ENCODE data around the gene MIF4GD. TPM values are rescaled to one million over a fixed set of nuclear protein-coding genes. Genes with fewer than 3 reads are reported as not detected.

MIF4GD gene
- total RNA-seq, 1 donor from 2014 or later, result 32.1 TPM

DNA sequence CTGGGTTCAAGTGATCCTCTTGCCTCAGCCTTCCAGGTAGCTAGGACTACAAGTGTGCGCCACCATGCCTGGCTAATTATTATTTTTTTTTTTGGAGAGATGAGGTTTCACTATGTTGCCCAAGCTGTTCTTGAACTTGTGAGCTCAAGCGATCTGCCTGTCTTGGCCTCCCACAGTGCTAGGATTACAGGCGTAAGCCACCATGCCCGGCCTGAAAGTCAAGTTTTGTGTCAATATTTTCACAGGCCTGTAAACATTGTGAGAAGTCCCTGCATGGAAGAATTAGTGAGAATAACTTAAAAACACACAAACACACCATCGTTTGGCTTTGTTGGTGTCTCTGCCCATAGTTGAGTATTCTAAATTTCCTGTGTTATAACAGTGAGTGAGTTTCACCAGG is 43.3 kb downstream of the MIF4GD start:
- Histone ChIP-seq H3K27ac (peak overlapping the region; percentile 75), H3K4me3 (no peak overlapping the region), H3K9me3 (no peaks in the 10 kb centered on the region), H3K4me1 (peaks cover 25% of the 10 kb centered on the region), H3K27me3 (ENCODE audit: low read depth) (no peaks in the 10 kb centered on the region), H3K36me3 (peaks cover 98% of the 10 kb centered on the region)
- ATAC-seq, result no peak
- TF ChIP-seq CTCF (IDR thresholded peaks at IDR 0.05), result no peak
- intact Hi-C loops (cut with DNase I), result no loop called here
- DNase-seq, result no peak

DNA sequence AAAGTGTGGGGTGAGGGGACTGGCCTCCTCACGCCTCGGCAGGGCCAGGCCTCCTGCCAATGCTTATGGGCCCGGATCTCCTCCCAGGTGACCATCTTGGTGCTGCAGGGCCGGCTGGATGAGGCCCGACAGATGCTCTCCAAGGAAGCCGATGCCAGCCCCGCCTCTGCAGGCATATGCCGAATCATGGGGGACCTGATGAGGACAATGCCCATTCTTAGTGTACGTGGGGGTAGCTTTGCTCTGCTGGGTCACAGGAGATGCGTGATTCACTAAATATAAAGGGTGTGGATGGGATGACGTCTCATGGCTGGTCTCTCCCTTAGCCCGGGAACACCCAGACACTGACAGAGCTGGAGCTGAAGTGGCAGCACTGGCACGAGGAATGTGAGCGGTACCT is 46.0 kb downstream of the MIF4GD start:
- H3K27me3 ChIP-seq (ENCODE audit: low read depth), result no peaks in the 10 kb centered on the region
- H3K27ac ChIP-seq, result no peak overlapping the region
- no peak for TF ChIP-seq CTCF (IDR thresholded peaks at IDR 0.05)
- H3K4me3 ChIP-seq, result no peak overlapping the region
- H3K4me1 ChIP-seq, result peaks cover 25% of the 10 kb centered on the region
- H3K36me3 ChIP-seq, result peaks cover 94% of the 10 kb centered on the region
- no peak for ATAC-seq
- intact Hi-C loops (cut with DNase I), result no loop called here
- H3K9me3 ChIP-seq, result no peaks in the 10 kb centered on the region
- DNase-seq, result no peak

DNA sequence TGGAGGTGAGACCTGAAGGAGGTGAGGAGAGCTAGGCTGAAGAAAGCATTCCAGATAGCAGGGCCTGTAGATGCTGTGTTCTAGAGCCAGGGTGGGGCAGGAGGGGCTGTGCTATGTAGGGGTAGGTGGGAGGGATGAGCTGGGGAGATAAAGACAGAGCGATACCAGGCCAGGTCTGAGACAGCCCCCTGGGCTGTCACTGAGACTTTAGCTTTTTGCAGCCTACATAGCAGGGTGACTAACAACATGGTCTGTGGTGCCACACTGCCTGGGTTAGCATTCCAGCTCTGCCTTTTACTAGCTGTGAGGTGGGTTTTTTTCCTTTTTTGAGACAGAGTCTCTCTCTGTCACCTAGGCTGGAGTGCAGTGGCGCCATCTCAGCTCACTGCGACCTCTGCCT is 51.2 kb downstream of the MIF4GD start:
- no peak for DNase-seq
- no peaks in the 10 kb centered on the region for H3K27me3 ChIP-seq (ENCODE audit: low read depth)
- no peak overlapping the region for H3K27ac ChIP-seq
- intact Hi-C loops (cut with DNase I), result no loop called here
- no peaks in the 10 kb centered on the region for H3K4me1 ChIP-seq
- no peaks in the 10 kb centered on the region for H3K9me3 ChIP-seq
- TF ChIP-seq CTCF (IDR thresholded peaks at IDR 0.05), result no peak
- H3K4me3 ChIP-seq, result no peak overlapping the region
- H3K36me3 ChIP-seq, result peaks cover 95% of the 10 kb centered on the region
- ATAC-seq, result peak in 1 of 2 donors; percentile 37

GRCh38 chr17:75218131-75218530 is 52.9 kb downstream of the MIF4GD start:
- Histone ChIP-seq H3K4me1 (no peaks in the 10 kb centered on the region), H3K4me3 (no peak overlapping the region), H3K9me3 (no peaks in the 10 kb centered on the region), H3K27me3 (ENCODE audit: low read depth) (no peaks in the 10 kb centered on the region), H3K36me3 (peaks cover 95% of the 10 kb centered on the region), H3K27ac (no peak overlapping the region)
- TF ChIP-seq CTCF (IDR thresholded peaks at IDR 0.05), result no peak
- ATAC-seq, result no peak
- DNase-seq, result no peak
- intact Hi-C loops (cut with DNase I), result no loop called here

Other genes starting within 250 kb of the MIF4GD start
- gene ATP5PD, start 224.3 kb downstream of the MIF4GD start, total RNA-seq, result 171 TPM
- 22.9 TPM for gene KCTD2, start 224.0 kb downstream of the MIF4GD start, total RNA-seq
- gene SLC16A5, start 183.3 kb downstream of the MIF4GD start, total RNA-seq, result 32.3 TPM
- gene ARMC7, start 161.3 kb downstream of the MIF4GD start, total RNA-seq, result 16.7 TPM
- 34.9 TPM for gene NT5C, start 139.5 kb downstream of the MIF4GD start, total RNA-seq
- gene JPT1, start 116.7 kb downstream of the MIF4GD start, total RNA-seq, result 61.1 TPM
- 351 TPM for gene SUMO2, start 88.3 kb downstream of the MIF4GD start, total RNA-seq
- gene NUP85, start 65.6 kb downstream of the MIF4GD start, total RNA-seq, result 66.8 TPM
- gene GGA3, start 9.6 kb downstream of the MIF4GD start, total RNA-seq, result 68.6 TPM
- gene MRPS7, start 9.4 kb downstream of the MIF4GD start, total RNA-seq, result 38.3 TPM
- 41.5 TPM for gene SLC25A19, start 18.2 kb upstream of the MIF4GD start, total RNA-seq
- 181 TPM for gene GRB2, start 134.4 kb upstream of the MIF4GD start, total RNA-seq
- 89.5 TPM for gene TMEM94, start 185.4 kb upstream of the MIF4GD start, total RNA-seq
- gene CASKIN2, start 244.3 kb upstream of the MIF4GD start, total RNA-seq, result 68.8 TPM
- 20.4 TPM for gene TSEN54, start 245.3 kb upstream of the MIF4GD start, total RNA-seq